MV-4-11 (cell line): ENCODE measurements around the gene CLUH.

Source experiments
- DNase-seq: peaks from one replicate; lab custom pipeline; 2025; lab: John Stamatoyannopoulos, UW

Gene CLUH

GRCh38 chr17:2718150-2718938 is 6.8 kb upstream of the CLUH start:
- DNase-seq = no peak

- no peak for DNase-seq
These were observed 5.1 kb upstream of the CLUH start for GRCh38 chr17:2716649-2717048.

- DNase-seq = no peak
These were observed 2.3 kb upstream of the CLUH start for GRCh38 chr17:2713881-2714280.

- DNase-seq = no peak
These were observed 908 bp upstream of the CLUH start for GRCh38 chr17:2712300-2713043.

- DNase-seq = no peak
These were observed 559 bp downstream of the CLUH start for GRCh38 chr17:2710803-2711607.

- no peak for DNase-seq
These were observed 1.3 kb downstream of the CLUH start for GRCh38 chr17:2710071-2710802.

GRCh38 chr17:2709183-2709661 is 2.3 kb downstream of the CLUH start:
- no peak for DNase-seq

GRCh38 chr17:2708585-2709182 is 2.9 kb downstream of the CLUH start:
- peak; percentile 54 for DNase-seq

- DNase-seq = no peak
These were observed 3.6 kb downstream of the CLUH start for GRCh38 chr17:2707721-2708584.

GRCh38 chr17:2706911-2707510 is 4.6 kb downstream of the CLUH start:
- DNase-seq = no peak

GRCh38 chr17:2705888-2706795 is 5.4 kb downstream of the CLUH start:
- no peak for DNase-seq

- DNase-seq = no peak
These were observed 6.3 kb downstream of the CLUH start for GRCh38 chr17:2705263-2705662.

GRCh38 chr17:2704890-2705248 is 6.7 kb downstream of the CLUH start:
- no peak for DNase-seq

GRCh38 chr17:2704031-2704889 is 7.3 kb downstream of the CLUH start:
- DNase-seq = no peak

GRCh38 chr17:2703606-2704005 is 8.0 kb downstream of the CLUH start:
- DNase-seq = no peak

GRCh38 chr17:2703181-2703580 is 8.4 kb downstream of the CLUH start:
- no peak for DNase-seq

- no peak for DNase-seq
These were observed 9.4 kb downstream of the CLUH start for GRCh38 chr17:2701996-2702741.
